Measurements from ENCODE around the gene PEPD.

DNA sequence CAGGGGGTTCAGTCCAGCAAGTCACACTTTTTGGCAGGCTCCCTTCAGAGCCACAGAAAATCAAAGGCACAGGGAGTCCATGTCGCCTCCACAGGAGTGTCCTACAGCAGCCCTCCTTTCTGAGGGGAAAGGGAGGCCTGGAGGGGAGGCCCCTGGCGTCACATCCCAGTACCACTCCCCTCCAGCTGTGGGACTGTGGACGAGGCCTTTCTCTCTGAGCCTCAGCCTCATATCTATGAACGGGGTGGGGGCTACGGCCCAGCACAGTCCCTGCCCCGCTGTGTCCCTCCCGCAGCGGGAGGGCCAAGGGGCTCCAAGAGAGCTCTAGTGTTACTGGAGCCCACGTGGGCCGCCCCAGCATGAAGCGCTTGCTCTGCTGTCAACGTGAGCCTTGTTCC, 23.8 kb downstream of the PEPD start:
- TF ChIP-seq POLR2A (IDR thresholded peaks at IDR 0.05; ENCODE audit: low read length): no peak
- TF ChIP-seq GATA1 (IDR thresholded peaks at IDR 0.05; ENCODE audit: low read depth, low read length): no peak

All from erythroblast (primary cell).